H1 (cell line): ENCODE data around the gene EML1.

ENCODE experiments used
- JUN ChIP-seq: IDR thresholded peaks from 2 replicates; pipeline ENCODE4 v1.6.1; 2011; ENCODE audit warnings: low read depth, mild to moderate bottlenecking, improper control_type of control experiment, low read length
- NANOG ChIP-seq: IDR thresholded peaks from 2 replicates; pipeline ENCODE4 v1.6.1; 2011; ENCODE audit warnings: low read length, low read depth, mild to moderate bottlenecking, inconsistent platforms; ENCODE audit not compliant: insufficient read depth, poor library complexity, severe bottlenecking
- RFX5 ChIP-seq: IDR thresholded peaks from 2 replicates; pipeline ENCODE4 v1.6.1; 2011; ENCODE audit warnings: low read depth, low read length, improper control_type of control experiment, borderline replicate concordance
- TAF1 ChIP-seq: IDR thresholded peaks from 2 replicates; pipeline ENCODE4 v1.6.1; 2011; ENCODE audit warnings: mild to moderate bottlenecking, low read depth, low read length
- TF ChIP-seq, protein P1 (sequence below): IDR thresholded peaks from 2 replicates; pipeline ENCODE4 v1.6.1; 2011; ENCODE audit warnings: low read length, improper control_type of control experiment

DNA sequence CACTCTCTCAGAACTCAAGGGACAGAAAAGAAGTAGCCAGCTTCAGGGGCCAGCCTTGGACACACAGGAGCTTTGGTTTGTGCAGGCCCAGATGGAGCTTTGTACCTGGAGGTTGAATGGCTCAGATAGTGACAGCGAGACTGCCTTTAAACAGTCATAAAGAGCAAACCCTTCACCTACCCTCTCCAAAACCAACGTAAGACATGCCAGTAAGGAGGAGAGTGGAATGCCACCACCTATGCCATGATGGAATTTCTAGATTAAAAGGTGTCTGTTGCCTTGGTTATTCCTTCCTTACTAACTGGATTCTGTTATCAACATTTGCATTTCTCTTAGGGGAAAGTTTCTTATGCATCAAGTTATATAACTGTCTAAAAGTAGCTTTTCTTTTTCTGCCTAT, 98.1 kb downstream of the EML1 start:
- TF ChIP-seq NANOG (no peak), TAF1 (no peak), RFX5 (no peak), JUN (no peak)
- TF ChIP-seq, protein P1, sequence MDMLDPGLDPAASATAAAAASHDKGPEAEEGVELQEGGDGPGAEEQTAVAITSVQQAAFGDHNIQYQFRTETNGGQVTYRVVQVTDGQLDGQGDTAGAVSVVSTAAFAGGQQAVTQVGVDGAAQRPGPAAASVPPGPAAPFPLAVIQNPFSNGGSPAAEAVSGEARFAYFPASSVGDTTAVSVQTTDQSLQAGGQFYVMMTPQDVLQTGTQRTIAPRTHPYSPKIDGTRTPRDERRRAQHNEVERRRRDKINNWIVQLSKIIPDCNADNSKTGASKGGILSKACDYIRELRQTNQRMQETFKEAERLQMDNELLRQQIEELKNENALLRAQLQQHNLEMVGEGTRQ, result no peak
